T-helper 1 cell treated with Interleukin-12 subunit alpha and Interleukin-12 subunit beta and Interleukin-4 antibody, amounts not matched to agents 30 ng/mL and 1 ng/mL, for 36 hours (primary cell): ENCODE results near the gene DHX8. TPM values are rescaled to one million over a fixed set of nuclear protein-coding genes. Genes with fewer than 3 reads are reported as not detected.

Experiments
- intact Hi-C: fragments of 100-400 bp; cut with micrococcal nuclease; formaldehyde crosslinking; loops from one replicate; pipeline ENCODE4 v1.15.1; 2024
- total RNA-seq: library from RNA; stranded (reverse); gene quantifications from 2 replicates; pipeline ENCODE4 v1.2.3, GENCODE V29; 2022

Gene DHX8
- total RNA-seq, 1 donor from 2014 or later, result 65.9 TPM

- intact Hi-C loops, result loop anchor here (10.0 kb wide), 2 partner anchors 178 to 272 kb away; partner anchors contain the start of genes ARL4D and CD300LG
These were observed 88.7 kb downstream of the DHX8 start for GRCh38 chr17:43572368-43572980.

- intact Hi-C loops, result loop anchor here (10.0 kb wide), 2 partner anchors 179 to 271 kb away; partner anchors contain the start of genes ARL4D and CD300LG
These were observed 90.0 kb downstream of the DHX8 start for GRCh38 chr17:43573579-43574321.

DNA sequence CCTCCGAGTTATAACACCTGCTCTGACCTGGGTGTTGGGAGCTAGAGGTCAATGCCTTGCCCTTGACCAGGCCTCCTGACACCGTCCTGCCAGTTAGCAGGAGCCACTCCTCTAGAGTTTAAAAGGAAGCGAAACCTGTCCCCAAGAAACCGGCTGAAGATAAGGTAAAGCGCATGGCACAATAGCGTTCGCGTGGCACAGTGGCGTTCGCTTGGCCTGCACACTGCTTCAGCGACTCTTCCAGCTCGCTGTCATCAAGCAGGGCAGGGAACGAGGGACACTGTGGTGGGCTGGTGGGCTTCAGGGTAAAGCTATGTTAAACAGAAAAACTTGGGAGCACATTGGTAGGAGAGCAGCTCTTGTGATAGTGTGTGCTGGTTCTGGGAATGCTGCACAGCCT lies 90.6 kb downstream of the DHX8 start:
- intact Hi-C loops, result loop anchor here (10.0 kb wide), 2 partner anchors 180 to 270 kb away; partner anchors contain the start of genes ARL4D and CD300LG

DNA sequence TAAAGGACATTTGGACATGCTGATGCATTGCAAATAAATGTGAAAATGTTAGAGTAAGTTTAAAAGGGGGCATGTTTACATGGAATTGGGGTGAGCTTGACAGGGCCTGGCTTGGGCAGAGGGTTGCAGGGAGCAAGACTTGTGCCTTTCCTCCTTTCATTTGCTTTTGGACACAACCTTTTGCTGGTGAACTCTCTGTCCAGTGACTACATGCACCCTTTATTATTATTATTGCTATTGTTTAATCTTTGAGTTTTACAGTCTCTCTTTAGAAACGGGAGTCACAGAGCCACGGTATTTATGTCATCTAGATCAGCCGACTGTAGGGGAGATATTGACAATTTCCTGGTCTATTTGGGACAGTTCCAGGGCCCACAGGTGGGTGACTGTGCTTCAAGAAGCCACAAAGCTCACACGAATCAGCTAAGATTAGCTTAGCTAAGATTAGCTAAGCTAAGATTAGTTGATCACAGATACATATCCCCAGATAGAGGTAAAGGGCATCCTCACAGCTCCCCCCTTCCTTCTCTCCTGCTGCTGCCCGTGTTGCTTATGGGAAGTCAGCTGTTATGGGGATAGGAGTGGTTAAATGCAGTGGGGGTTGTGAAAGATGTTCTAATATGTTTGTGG lies 91.2 kb downstream of the DHX8 start:
- intact Hi-C loops, result loop anchor here (10.0 kb wide), 2 partner anchors 180 to 270 kb away; partner anchors contain the start of genes ARL4D and CD300LG

Other genes with a start within 250 kb of the DHX8 start
- gene RNU2-1, start 250.0 kb upstream of the DHX8 start, total RNA-seq, result 6,239 and 6,244 TPM in 2 replicates
- 3.8 and 5.0 TPM in 2 replicates for gene ARL4D, start 85.0 kb upstream of the DHX8 start, total RNA-seq
- 0.71 and 1.0 TPM in 2 replicates for gene ETV4, start 62.4 kb downstream of the DHX8 start, total RNA-seq
- gene MEOX1, start 177.9 kb downstream of the DHX8 start, total RNA-seq, result 0.47 and 0.49 TPM in 2 replicates